ENCODE measurements around the gene SH2D4B. TPM values are rescaled to one million over a fixed set of nuclear protein-coding genes. Genes with fewer than 3 reads are reported as not detected.

The SH2D4B gene
- total RNA-seq, 1 experiment from 2014 or later: 0.24 TPM

DNA sequence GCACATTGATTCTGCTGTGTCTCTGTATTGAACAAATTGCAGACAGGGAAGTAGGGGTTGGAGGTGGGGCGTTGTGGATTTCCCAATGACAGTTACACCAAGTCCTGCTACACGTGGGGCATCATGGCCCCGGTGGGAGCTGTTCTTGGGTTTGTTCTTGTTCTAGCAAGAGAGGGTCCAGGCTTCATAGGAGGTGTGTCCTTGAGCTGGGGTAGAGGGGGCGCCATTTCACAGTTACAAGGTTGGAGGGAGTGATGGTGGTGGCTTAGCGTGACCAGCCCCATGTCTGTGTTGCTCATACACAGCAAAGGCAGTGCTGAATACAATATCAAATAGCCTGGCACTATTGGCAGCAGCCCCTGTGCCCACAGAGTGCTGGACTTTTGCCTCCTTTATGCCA is 15.7 kb downstream of the SH2D4B start:
- POLR2A ChIA-PET (ENCODE audit: unreplicated experiment): no interaction called here
- intact Hi-C loops (cut with micrococcal nuclease; ENCODE audit: unreplicated experiment): no loop called here
- no peak overlapping the region for H3K4me3 ChIP-seq
- no peaks in the 10 kb centered on the region for H3K9me3 ChIP-seq (ENCODE audit: insufficient read depth, low read depth)
- CTCF ChIA-PET: no interaction called here
- H3F3A ChIP-seq (ENCODE audit: insufficient read depth, low read depth): no peaks in the 10 kb centered on the region
- no peak for TF ChIP-seq EZH2 (IDR thresholded peaks at IDR 0.05; ENCODE audit: low read depth)
- TF ChIP-seq, protein P1, sequence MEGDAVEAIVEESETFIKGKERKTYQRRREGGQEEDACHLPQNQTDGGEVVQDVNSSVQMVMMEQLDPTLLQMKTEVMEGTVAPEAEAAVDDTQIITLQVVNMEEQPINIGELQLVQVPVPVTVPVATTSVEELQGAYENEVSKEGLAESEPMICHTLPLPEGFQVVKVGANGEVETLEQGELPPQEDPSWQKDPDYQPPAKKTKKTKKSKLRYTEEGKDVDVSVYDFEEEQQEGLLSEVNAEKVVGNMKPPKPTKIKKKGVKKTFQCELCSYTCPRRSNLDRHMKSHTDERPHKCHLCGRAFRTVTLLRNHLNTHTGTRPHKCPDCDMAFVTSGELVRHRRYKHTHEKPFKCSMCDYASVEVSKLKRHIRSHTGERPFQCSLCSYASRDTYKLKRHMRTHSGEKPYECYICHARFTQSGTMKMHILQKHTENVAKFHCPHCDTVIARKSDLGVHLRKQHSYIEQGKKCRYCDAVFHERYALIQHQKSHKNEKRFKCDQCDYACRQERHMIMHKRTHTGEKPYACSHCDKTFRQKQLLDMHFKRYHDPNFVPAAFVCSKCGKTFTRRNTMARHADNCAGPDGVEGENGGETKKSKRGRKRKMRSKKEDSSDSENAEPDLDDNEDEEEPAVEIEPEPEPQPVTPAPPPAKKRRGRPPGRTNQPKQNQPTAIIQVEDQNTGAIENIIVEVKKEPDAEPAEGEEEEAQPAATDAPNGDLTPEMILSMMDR (conservative IDR thresholded peaks at IDR 0.05): no peak
- no peaks in the 10 kb centered on the region for H3K9me2 ChIP-seq (ENCODE audit: insufficient read depth)
- DNase-seq: no peak
- no peaks in the 10 kb centered on the region for H3K27me3 ChIP-seq (ENCODE audit: insufficient read depth, low read depth)
- H2AFZ ChIP-seq: no peak overlapping the region
- H4K20me1 ChIP-seq (ENCODE audit: insufficient read depth): no peaks in the 10 kb centered on the region
- H3K4me2 ChIP-seq: no peak overlapping the region
- no peak overlapping the region for H3K27ac ChIP-seq
- peaks cover 9% of the 10 kb centered on the region for H3K4me1 ChIP-seq (replicated peaks; ENCODE audit: insufficient read depth)
- no peaks in the 10 kb centered on the region for H3K36me3 ChIP-seq (ENCODE audit: low read depth)
- no peaks in the 10 kb centered on the region for H3K79me2 ChIP-seq (ENCODE audit: low read depth)
- BruUV-seq (replicated peaks): no TSS peak

DNA sequence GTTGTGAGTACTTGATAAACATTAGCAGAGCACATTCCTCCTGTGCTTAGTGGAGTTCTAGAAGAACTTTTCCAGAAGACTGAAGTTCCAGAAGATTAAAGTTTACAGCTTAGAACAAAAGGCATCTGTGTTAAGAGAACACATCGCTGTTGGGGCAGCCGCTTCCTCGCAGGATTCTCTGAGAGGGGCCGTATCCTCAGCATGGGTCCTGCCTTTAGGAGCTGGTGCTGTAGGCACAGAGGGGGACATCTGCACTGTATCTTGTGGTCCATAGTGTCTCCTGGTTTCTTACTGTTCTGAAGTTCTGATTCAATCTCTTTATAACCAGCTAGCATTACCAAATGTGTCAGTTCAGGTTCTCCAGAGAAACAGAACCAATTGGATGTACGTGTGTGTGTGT is 16.3 kb downstream of the SH2D4B start:
- ChIA-PET POLR2A (ENCODE audit: unreplicated experiment) (no interaction called here), CTCF (no interaction called here)
- Histone ChIP-seq H3K27ac (no peak overlapping the region), H2AFZ (no peak overlapping the region), H3K4me2 (no peak overlapping the region), H3K27me3 (ENCODE audit: insufficient read depth, low read depth) (no peaks in the 10 kb centered on the region), H3K4me3 (no peak overlapping the region), H3K9me2 (ENCODE audit: insufficient read depth) (no peaks in the 10 kb centered on the region; the same call in 1 of the 2 replicates), H3F3A (ENCODE audit: insufficient read depth, low read depth) (no peaks in the 10 kb centered on the region), H3K4me1 (replicated peaks; ENCODE audit: insufficient read depth) (peaks cover 9% of the 10 kb centered on the region), H3K9me3 (ENCODE audit: insufficient read depth, low read depth) (no peaks in the 10 kb centered on the region), H3K36me3 (ENCODE audit: low read depth) (no peaks in the 10 kb centered on the region), H3K79me2 (ENCODE audit: low read depth) (no peaks in the 10 kb centered on the region), H4K20me1 (ENCODE audit: insufficient read depth) (no peaks in the 10 kb centered on the region)
- no peak for DNase-seq
- TF ChIP-seq EZH2 (IDR thresholded peaks at IDR 0.05; ENCODE audit: low read depth): no peak
- TF ChIP-seq, protein P1 (conservative IDR thresholded peaks at IDR 0.05): no peak
- intact Hi-C loops (cut with micrococcal nuclease; ENCODE audit: unreplicated experiment): no loop called here
- no TSS peak for BruUV-seq (replicated peaks)

DNA sequence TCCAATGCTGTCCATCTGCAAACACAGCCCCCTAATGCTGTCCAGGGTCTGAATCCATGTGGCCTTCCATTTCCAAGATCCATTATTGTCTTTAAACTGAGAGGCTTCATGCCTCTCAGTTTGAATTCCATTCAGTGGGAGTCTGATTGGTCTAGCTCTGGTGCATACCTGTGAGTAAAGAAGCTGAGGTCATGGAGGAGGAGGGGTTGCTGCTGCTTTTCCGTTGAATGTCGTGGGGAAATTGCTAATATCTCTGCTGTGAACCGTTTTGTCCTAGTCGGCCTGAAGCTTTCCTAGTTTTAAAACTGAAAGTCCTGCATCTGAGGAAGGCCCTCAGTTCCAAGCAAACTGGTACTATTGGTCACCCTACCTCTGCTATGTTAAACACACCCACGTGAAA is 17.7 kb downstream of the SH2D4B start:
- no peaks in the 10 kb centered on the region for H3F3A ChIP-seq (ENCODE audit: insufficient read depth, low read depth)
- no peaks in the 10 kb centered on the region for H3K36me3 ChIP-seq (ENCODE audit: low read depth)
- H3K4me3 ChIP-seq: no peak overlapping the region
- H4K20me1 ChIP-seq (ENCODE audit: insufficient read depth): no peaks in the 10 kb centered on the region
- H3K27me3 ChIP-seq (ENCODE audit: insufficient read depth, low read depth): no peaks in the 10 kb centered on the region
- intact Hi-C loops (cut with micrococcal nuclease; ENCODE audit: unreplicated experiment): no loop called here
- ChIA-PET CTCF (no interaction called here), POLR2A (ENCODE audit: unreplicated experiment) (no interaction called here)
- H3K4me2 ChIP-seq: no peak overlapping the region
- H2AFZ ChIP-seq: no peak overlapping the region
- H3K4me1 ChIP-seq (replicated peaks; ENCODE audit: insufficient read depth): peaks cover 9% of the 10 kb centered on the region
- no peaks in the 10 kb centered on the region; the same call in 1 of the 2 replicates for H3K9me2 ChIP-seq (ENCODE audit: insufficient read depth)
- TF ChIP-seq, protein P1 (conservative IDR thresholded peaks at IDR 0.05): no peak
- no peak for TF ChIP-seq EZH2 (IDR thresholded peaks at IDR 0.05; ENCODE audit: low read depth)
- no peak overlapping the region for H3K27ac ChIP-seq
- DNase-seq: no peak
- BruUV-seq (replicated peaks): no TSS peak
- no peaks in the 10 kb centered on the region for H3K9me3 ChIP-seq (ENCODE audit: insufficient read depth, low read depth)
- no peaks in the 10 kb centered on the region for H3K79me2 ChIP-seq (ENCODE audit: low read depth)

Measured in PC-9 (cell line).